ENCODE measurements around the gene COX14. TPM values are rescaled to one million over a fixed set of nuclear protein-coding genes. Genes with fewer than 3 reads are reported as not detected.

COX14 gene
- polyA plus RNA-seq, 1 donor, result 39.0 TPM

- no peak for DNase-seq
Observed at GRCh38 chr12:50085615-50086072, 26.4 kb upstream of the COX14 start.

GRCh38 chr12:50086148-50086547, 25.9 kb upstream of the COX14 start:
- no peak for DNase-seq

GRCh38 chr12:50087151-50087550, 24.9 kb upstream of the COX14 start:
- DNase-seq, result no peak

- no peak for DNase-seq
Observed at GRCh38 chr12:50087995-50088394, 24.0 kb upstream of the COX14 start.

GRCh38 chr12:50088577-50089335, 23.3 kb upstream of the COX14 start:
- DNase-seq, result no peak

GRCh38 chr12:50089730-50090129, 22.3 kb upstream of the COX14 start:
- DNase-seq, result no peak

- DNase-seq, result no peak
Observed at GRCh38 chr12:50090391-50090790, 21.6 kb upstream of the COX14 start.

- no peak for DNase-seq
Observed at GRCh38 chr12:50097952-50098351, 14.1 kb upstream of the COX14 start.

GRCh38 chr12:50099302-50100008, 12.6 kb upstream of the COX14 start:
- DNase-seq, result no peak

GRCh38 chr12:50100561-50100960, 11.5 kb upstream of the COX14 start:
- DNase-seq, result no peak

GRCh38 chr12:50101663-50102062, 10.4 kb upstream of the COX14 start:
- no peak for DNase-seq

- no peak for DNase-seq
Observed at GRCh38 chr12:50102131-50102531, 9.9 kb upstream of the COX14 start.

GRCh38 chr12:50102646-50103309, 9.3 kb upstream of the COX14 start:
- no peak for DNase-seq

- no peak for DNase-seq
Observed at GRCh38 chr12:50103351-50103750, 8.7 kb upstream of the COX14 start.

- no peak for DNase-seq
Observed at GRCh38 chr12:50103767-50104321, 8.2 kb upstream of the COX14 start, which contains the start of gene GPD1. Gene GPD1 (plus strand): TSS chr12:50104008. CDS start chr12:50104051, 43 bp downstream.

- peak; percentile 50 for DNase-seq
Observed at GRCh38 chr12:50104417-50105366, 7.3 kb upstream of the COX14 start.

GRCh38 chr12:50105913-50106450, 6.1 kb upstream of the COX14 start:
- no peak for DNase-seq

- no peak for DNase-seq
Observed at GRCh38 chr12:50106907-50107306, 5.1 kb upstream of the COX14 start.

GRCh38 chr12:50107416-50108268, 4.4 kb upstream of the COX14 start:
- no peak for DNase-seq

- DNase-seq, result no peak
Observed at GRCh38 chr12:50109319-50109718, 2.7 kb upstream of the COX14 start.
